HEK293 (cell line): ENCODE data around the gene GNG14.

Experiments
- CTCF ChIA-PET: fragments of 350-600 bp; formaldehyde crosslinking; extraction: SDS; loops from one replicate; lab custom pipeline; 2021; ENCODE audit warnings: antibody characterized with exemption; lab: Yijun Ruan, JAX
- POLR2A ChIA-PET: fragments of 300-600 bp; formaldehyde crosslinking; extraction: SDS; loops from one replicate; lab custom pipeline; 2020; ENCODE audit warnings: antibody characterized with exemption, inconsistent platforms; lab: Yijun Ruan, JAX
- H3K27ac ChIP-seq: fragments of 200-500 bp; sonication (Bioruptor generic); 2 replicates; pipeline ENCODE4 v1.5.1; 2014; ENCODE audit warnings: low read depth, low read length, control low read depth, inconsistent platforms; ENCODE audit errors: extremely low read depth
- H3K36me3 ChIP-seq, 2 experiments: fragments of 200-500 bp in 1 of 2; sonication (Bioruptor generic) in 1 of 2; 1 replicate in 1 of 2; 2 replicates in 1 of 2; pipeline ENCODE4 v1.5.1; 2014 to 2017; ENCODE audit warnings: inconsistent platforms in 2 of 2, low read length in 2 of 2; ENCODE audit not compliant: control insufficient read depth in 2 of 2, insufficient read depth in 1 of 2
- H3K4me1 ChIP-seq: fragments of 200-500 bp; sonication (Bioruptor generic); 2 replicates; pipeline ENCODE4 v1.5.1; 2014; ENCODE audit warnings: mild to moderate bottlenecking, low read length, inconsistent platforms; ENCODE audit not compliant: control insufficient read depth, insufficient read depth
- H3K4me3 ChIP-seq: 2 replicates; pipeline ENCODE4 v1.5.1; 2011; ENCODE audit warnings: low read depth, mild to moderate bottlenecking, control low read depth, low read length, moderate library complexity
- H3K9me3 ChIP-seq: fragments of 200-500 bp; sonication (Bioruptor generic); 2 replicates; pipeline ENCODE4 v1.5.1; 2014; ENCODE audit warnings: low read depth, low read length, inconsistent platforms; ENCODE audit not compliant: control insufficient read depth, insufficient read depth
- IKZF3 ChIP-seq: fragments of 450-650 bp; IDR thresholded peaks from 2 replicates; pipeline ENCODE4 v1.5.0; 2018; ENCODE audit warnings: missing biosample characterization, mild to moderate bottlenecking, missing genetic modification characterization, moderate library complexity
- SCRT2 ChIP-seq: fragments of 450-650 bp; formaldehyde crosslinking; IDR thresholded peaks from 2 replicates; pipeline ENCODE4 v1.5.1; 2016; ENCODE audit warnings: missing biosample characterization, missing genetic modification characterization
- WT1 ChIP-seq: fragments of 450-650 bp; formaldehyde crosslinking; IDR thresholded peaks from 2 replicates; pipeline ENCODE4 v1.5.1; 2016; ENCODE audit warnings: missing biosample characterization, missing genetic modification characterization
- ZBTB21 ChIP-seq: fragments of 450-650 bp; formaldehyde crosslinking; IDR thresholded peaks from 2 replicates; pipeline ENCODE4 v1.5.1; 2017; ENCODE audit warnings: missing biosample characterization, missing genetic modification characterization
- ZBTB49 ChIP-seq: fragments of 450-650 bp; formaldehyde crosslinking; IDR thresholded peaks from 2 replicates; pipeline ENCODE4 v1.5.1; 2016; ENCODE audit warnings: missing biosample characterization, missing genetic modification characterization, low read depth
- ZBTB7A ChIP-seq: fragments of 450-650 bp; formaldehyde crosslinking; IDR thresholded peaks from 2 replicates; pipeline ENCODE4 v1.5.1; 2016; ENCODE audit warnings: low read depth, missing biosample characterization, missing genetic modification characterization
- ZFP3 ChIP-seq: fragments of 450-650 bp; formaldehyde crosslinking; IDR thresholded peaks from 2 replicates; pipeline ENCODE4 v1.5.1; 2016; ENCODE audit warnings: low read depth, missing biosample characterization, missing genetic modification characterization
- ZFP41 ChIP-seq: fragments of 450-650 bp; formaldehyde crosslinking; IDR thresholded peaks from 2 replicates; pipeline ENCODE4 v1.5.1; 2016; ENCODE audit warnings: missing biosample characterization, missing genetic modification characterization, borderline replicate concordance
- ZNF221 ChIP-seq: fragments of 450-650 bp; formaldehyde crosslinking; IDR thresholded peaks from 2 replicates; pipeline ENCODE4 v1.5.1; 2017; ENCODE audit warnings: missing biosample characterization, missing genetic modification characterization, borderline replicate concordance
- ZNF302 ChIP-seq: fragments of 450-650 bp; formaldehyde crosslinking; IDR thresholded peaks from 2 replicates; pipeline ENCODE4 v1.5.1; 2016; ENCODE audit warnings: missing biosample characterization, missing genetic modification characterization, low read depth
- ZNF398 ChIP-seq: fragments of 450-650 bp; formaldehyde crosslinking; IDR thresholded peaks from 2 replicates; pipeline ENCODE4 v1.5.1; 2017; ENCODE audit warnings: missing biosample characterization, missing genetic modification characterization
- ZNF404 ChIP-seq: fragments of 450-650 bp; formaldehyde crosslinking; IDR thresholded peaks from 2 replicates; pipeline ENCODE4 v1.5.1; 2017; ENCODE audit warnings: missing biosample characterization, missing genetic modification characterization
- ZNF544 ChIP-seq: fragments of 450-650 bp; formaldehyde crosslinking; IDR thresholded peaks from 2 replicates; pipeline ENCODE4 v1.5.0; 2017; ENCODE audit warnings: missing biosample characterization, missing genetic modification characterization
- ZNF558 ChIP-seq: fragments of 450-650 bp; formaldehyde crosslinking; IDR thresholded peaks from 2 replicates; pipeline ENCODE4 v1.5.1; 2016; ENCODE audit warnings: missing biosample characterization, missing genetic modification characterization
- ZNF624 ChIP-seq: fragments of 450-650 bp; formaldehyde crosslinking; IDR thresholded peaks from 2 replicates; pipeline ENCODE4 v1.5.1; 2017; ENCODE audit warnings: missing biosample characterization, missing genetic modification characterization
- ZNF626 ChIP-seq: fragments of 450-650 bp; sonication (Bioruptor Pico); formaldehyde crosslinking; IDR thresholded peaks from 2 replicates; pipeline ENCODE4 v1.5.1; 2018; ENCODE audit warnings: missing biosample characterization, missing genetic modification characterization, inconsistent platforms
- ZNF654 ChIP-seq: fragments of 450-650 bp; formaldehyde crosslinking; IDR thresholded peaks from 2 replicates; pipeline ENCODE4 v1.5.1; 2016; ENCODE audit warnings: low read depth, missing biosample characterization, missing genetic modification characterization
- ZNF776 ChIP-seq: fragments of 450-650 bp; formaldehyde crosslinking; IDR thresholded peaks from 2 replicates; pipeline ENCODE4 v1.5.0; 2017; ENCODE audit warnings: missing biosample characterization, missing genetic modification characterization, borderline replicate concordance
- ZNF791 ChIP-seq: fragments of 450-650 bp; formaldehyde crosslinking; IDR thresholded peaks from 2 replicates; pipeline ENCODE4 v1.5.1; 2016; ENCODE audit warnings: missing biosample characterization, missing genetic modification characterization
- ZSCAN30 ChIP-seq: fragments of 450-650 bp; IDR thresholded peaks from 2 replicates; pipeline ENCODE4 v1.5.1; 2018; ENCODE audit warnings: missing biosample characterization, mild to moderate bottlenecking, missing genetic modification characterization, moderate library complexity
- TF ChIP-seq, protein P1 (sequence below): fragments of 450-650 bp; formaldehyde crosslinking; optimal IDR thresholded peaks from 2 replicates; pipeline ENCODE3; 2016; ENCODE audit warnings: missing biosample characterization, mild to moderate bottlenecking, missing genetic modification characterization

GNG14 gene

DNA sequence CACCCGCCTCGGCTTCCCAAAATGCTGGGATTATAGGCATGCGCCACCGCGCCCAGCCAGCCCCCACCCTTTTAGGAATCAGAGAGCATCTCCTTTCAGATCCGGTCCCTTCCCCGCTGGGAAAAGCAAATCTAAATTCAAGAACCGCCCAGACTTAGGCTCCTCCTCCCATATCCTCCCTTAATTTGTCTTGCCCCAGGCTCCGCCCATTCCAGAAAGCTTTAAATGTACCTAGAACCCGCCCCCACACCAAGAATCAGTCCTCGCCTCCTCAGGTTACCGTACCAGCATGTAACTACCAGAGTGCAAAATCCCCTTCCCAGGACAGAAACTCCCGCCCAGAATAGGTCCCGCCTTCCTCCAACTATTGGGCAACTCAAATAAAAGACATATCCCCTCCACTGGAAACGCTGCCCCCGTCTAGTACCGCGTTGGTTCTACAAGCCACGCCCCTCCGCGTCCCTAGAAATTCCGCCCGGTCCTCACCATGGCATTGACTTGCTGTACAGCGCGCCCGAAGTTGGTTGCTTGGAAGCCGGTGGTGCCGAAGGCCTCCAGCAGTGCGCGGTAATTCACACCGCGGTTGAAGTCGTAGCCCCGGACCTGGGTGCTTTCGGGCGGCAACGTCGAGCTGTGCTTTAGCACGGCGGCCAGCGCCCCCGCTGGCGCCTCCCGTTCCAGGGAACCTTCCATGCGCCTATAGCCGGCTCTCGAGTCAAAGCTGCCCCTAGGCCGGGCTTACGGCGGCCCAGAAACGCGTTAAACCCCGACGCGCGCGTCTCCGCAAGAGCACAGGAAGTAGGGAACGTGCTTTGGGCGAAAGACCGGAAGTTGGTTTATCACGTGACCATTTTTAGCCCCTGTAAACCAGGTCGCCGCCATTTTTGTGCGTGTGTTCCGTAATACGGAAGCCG lies 6.5 kb upstream of the GNG14 start, which contains the start of gene DHPS (continued):
- TF ChIP-seq ZBTB7A (tag by site-specific recombination) (peak; percentile 48; the same call in 1 of the 2 replicates), ZNF558 (tag by site-specific recombination) (no peak; the same call in 1 of the 2 replicates), ZNF791 (no peak), ZFP41 (tag by site-specific recombination) (no peak), ZBTB21 (tag by site-specific recombination) (peak; percentile 69), ZNF544 (tag by site-specific recombination) (no peak), ZSCAN30 (tag by site-specific recombination) (peak; percentile 87), ZBTB49 (no peak)

DNA sequence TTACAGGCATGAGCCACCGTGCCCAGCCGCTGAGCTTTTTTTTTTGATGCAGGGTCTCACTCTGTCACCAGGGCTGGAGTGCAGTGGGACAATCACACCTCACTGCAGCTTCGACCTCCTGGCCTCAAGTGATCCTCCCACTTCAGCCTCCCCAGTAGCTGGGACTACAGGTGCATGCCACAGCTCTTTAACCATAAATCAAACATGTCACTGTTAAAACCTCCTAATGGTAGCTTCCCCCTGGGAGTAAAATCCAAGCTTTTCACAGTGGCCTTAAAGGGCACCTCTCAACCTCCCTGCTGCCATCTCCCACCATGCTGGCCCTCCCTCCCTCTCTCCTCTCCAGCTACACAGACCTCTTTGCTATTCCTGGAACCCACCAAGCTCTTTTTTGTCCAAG lies 2.0 kb upstream of the GNG14 start:
- no peak overlapping the region for H3K27ac ChIP-seq
- POLR2A ChIA-PET: interaction anchor here (0.6 to 1.6 kb wide), 3 partner anchors 10 to 190 kb away, joined by 3 read pairs; partner anchors contain the start of gene FBXW9
- no peak overlapping the region for H3K4me3 ChIP-seq
- H3K36me3 ChIP-seq: peaks cover 0 to 23% of the 10 kb centered on the region in 2 experiments; a peak in 1 of 3 replicates
- CTCF ChIA-PET: interaction anchor here (0.6 to 1.0 kb wide), 5 partner anchors 11 to 582 kb away, joined by 3 to 4 read pairs (median 3); a partner anchor contains a TSS
- TF ChIP-seq ZFP3 (tag by site-specific recombination): no peak
- no peak for TF ChIP-seq IKZF3 (tag by site-specific recombination)
- TF ChIP-seq ZNF654 (tag by site-specific recombination): no peak
- no peak for TF ChIP-seq ZNF398 (tag by site-specific recombination)
- TF ChIP-seq ZNF221 (tag by site-specific recombination): no peak
- TF ChIP-seq ZNF626 (tag by site-specific recombination): no peak
- TF ChIP-seq SCRT2: peak; percentile 36; the same call in 1 of the 2 replicates
- H3K9me3 ChIP-seq: no peaks in the 10 kb centered on the region
- H3K4me1 ChIP-seq: no peaks in the 10 kb centered on the region

DNA sequence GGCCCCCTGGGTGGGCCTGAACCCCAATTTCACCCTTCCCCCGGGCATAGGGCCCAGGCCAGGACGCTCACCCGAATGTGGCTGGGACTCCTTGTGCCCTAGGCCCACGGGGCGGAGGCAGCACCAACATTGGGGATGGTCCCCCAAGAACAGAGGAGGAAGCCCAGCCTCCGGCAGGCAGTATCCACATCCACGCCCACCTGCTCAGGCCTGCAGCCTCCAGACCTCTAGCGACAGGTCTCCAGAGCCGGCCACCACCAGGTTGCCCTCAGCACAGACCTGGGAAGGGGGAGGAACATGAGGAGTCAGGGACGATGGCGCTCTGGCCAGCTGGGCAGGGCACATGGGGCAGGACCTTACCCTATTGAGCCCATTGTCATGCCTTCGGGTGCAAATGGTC lies 1.2 kb downstream of the GNG14 start:
- POLR2A ChIA-PET: interaction anchor here (0.7 kb wide), 1 partner anchor 8 kb away, joined by 3 read pairs; no protein-coding TSS in a partner anchor
- H3K4me3 ChIP-seq: no peak overlapping the region
- no peak overlapping the region for H3K27ac ChIP-seq
- no peaks in the 10 kb centered on the region for H3K9me3 ChIP-seq
- no peaks in the 10 kb centered on the region for H3K4me1 ChIP-seq
- peaks cover under 1 to 36% of the 10 kb centered on the region in 2 experiments; a peak in 2 of 3 replicates for H3K36me3 ChIP-seq
- TF ChIP-seq ZNF558 (tag by site-specific recombination) (no peak), WT1 (tag by site-specific recombination) (no peak), ZNF302 (tag by site-specific recombination) (no peak), ZNF404 (tag by site-specific recombination) (no peak), SCRT2 (peak; percentile 43; the same call in 1 of the 2 replicates), ZNF624 (no peak), ZNF776 (tag by site-specific recombination) (no peak)
- TF ChIP-seq, protein P1, sequence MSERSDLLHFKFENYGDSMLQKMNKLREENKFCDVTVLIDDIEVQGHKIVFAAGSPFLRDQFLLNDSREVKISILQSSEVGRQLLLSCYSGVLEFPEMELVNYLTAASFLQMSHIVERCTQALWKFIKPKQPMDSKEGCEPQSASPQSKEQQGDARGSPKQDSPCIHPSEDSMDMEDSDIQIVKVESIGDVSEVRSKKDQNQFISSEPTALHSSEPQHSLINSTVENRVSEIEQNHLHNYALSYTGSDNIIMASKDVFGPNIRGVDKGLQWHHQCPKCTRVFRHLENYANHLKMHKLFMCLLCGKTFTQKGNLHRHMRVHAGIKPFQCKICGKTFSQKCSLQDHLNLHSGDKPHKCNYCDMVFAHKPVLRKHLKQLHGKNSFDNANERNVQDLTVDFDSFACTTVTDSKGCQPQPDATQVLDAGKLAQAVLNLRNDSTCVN (tag by site-specific recombination): no peak
- CTCF ChIA-PET: no interaction called here
